Transverse colon (tissue), 4 donors: ENCODE results near the gene MTNR1A. TPM values are rescaled to one million over a fixed set of nuclear protein-coding genes. Genes with fewer than 3 reads are reported as not detected.

Experiments
- DNase-seq: peaks from one replicate; pipeline ENCODE4 v3.0.0-alpha.2; 2019
- H3K27ac ChIP-seq, 4 donors: fragments of 200-600 bp; sonication (generic); 2 replicates each; pipeline ENCODE4 v1.5.1; 2016 to 2018; ENCODE audit warnings: inconsistent platforms in 4 of 4
- H3K27me3 ChIP-seq: fragments of 200-600 bp; sonication (generic); 2 replicates; pipeline ENCODE4 v1.5.1; 2017; ENCODE audit warnings: inconsistent platforms
- H3K36me3 ChIP-seq, 4 donors: fragments of 200-600 bp; sonication (generic); 2 replicates each; pipeline ENCODE4 v1.5.1; 2017 to 2019; ENCODE audit warnings: inconsistent platforms in 4 of 4
- H3K4me1 ChIP-seq, 4 donors: fragments of 200-600 bp; sonication (generic); 2 replicates each; pipeline ENCODE4 v1.5.1; 2017 to 2020; ENCODE audit warnings: inconsistent platforms in 4 of 4
- H3K4me3 ChIP-seq, 4 donors: fragments of 200-600 bp; sonication (generic); 1 replicate in 1 of 4; 2 replicates in 3 of 4; pipeline versions ENCODE4 v1.5.1 to v1.6.1; 2017 to 2019; ENCODE audit warnings: inconsistent platforms in 4 of 4
- H3K9me3 ChIP-seq, 2 donors: fragments of 200-600 bp; sonication (generic); 2 replicates each; pipeline ENCODE4 v1.5.1; 2017 to 2019; ENCODE audit warnings: inconsistent platforms in 2 of 2
- EP300 ChIP-seq: sonication (generic); formaldehyde crosslinking; IDR thresholded peaks from one replicate; pipeline ENCODE4 v1.6.1; 2017; ENCODE audit warnings: antibody characterized with exemption, low read depth
- POLR2A ChIP-seq: fragments of 450-650 bp; IDR thresholded peaks from one replicate; pipeline ENCODE4 v1.6.1; 2016; ENCODE audit warnings: antibody characterized with exemption, mild to moderate bottlenecking, moderate library complexity
- POLR2AphosphoS5 ChIP-seq, 3 donors: sonication (generic); formaldehyde crosslinking; IDR thresholded peaks; one replicate each; pipeline ENCODE4 v1.6.1; 2016; ENCODE audit warnings: antibody characterized with exemption in 3 of 3
- WGBS, 2 donors: methylation state at CpG; one replicate each; pipeline ENCODE4 v1.1.5; 2018; ENCODE audit warnings: low coverage in 1 of 2; 5-methylcytosine and 5-hydroxymethylcytosine counted together
- in situ Hi-C, 4 donors: fragments of 200-750 bp; cut with MboI; loops; one replicate each; pipeline versions ENCODE4 v1.15.0 to v1.15.1; 2017; ENCODE audit warnings: low sequenced_read_pairs in 3 of 4, low pct_ligation_motif_present in 1 of 4, low pct_unique_long_range_greater_than_20kb in 1 of 4
- intact Hi-C: fragments of 100-400 bp; cut with DNase I; formaldehyde crosslinking; loops from one replicate; pipeline ENCODE4 v1.15.1; 2023; ENCODE audit warnings: low total_unique reads
- total RNA-seq, 4 donors: library from RNA; depleted of rRNA; stranded (reverse); fragments of >200 nt; gene quantifications; one replicate each; pipeline ENCODE4 v1.1.0, GENCODE V29; 2016
- TF ChIP-seq, protein P1 (sequence below), 5 experiments: fragments of 200-600 bp in 3 of 5; fragments of 450-650 bp in 2 of 5; sonication (generic) in 3 of 5; IDR thresholded peaks; 1 replicate in 2 of 5; 2 replicates in 3 of 5; pipeline ENCODE4 v1.5.1; 2016 to 2017; ENCODE audit warnings: antibody characterized with exemption in 5 of 5, inconsistent platforms in 3 of 5, mild to moderate bottlenecking in 2 of 5, moderate library complexity in 1 of 5

The MTNR1A gene
- total RNA-seq, 4 donors from 2014 or later: 7.0 TPM; not detected in 2

DNA sequence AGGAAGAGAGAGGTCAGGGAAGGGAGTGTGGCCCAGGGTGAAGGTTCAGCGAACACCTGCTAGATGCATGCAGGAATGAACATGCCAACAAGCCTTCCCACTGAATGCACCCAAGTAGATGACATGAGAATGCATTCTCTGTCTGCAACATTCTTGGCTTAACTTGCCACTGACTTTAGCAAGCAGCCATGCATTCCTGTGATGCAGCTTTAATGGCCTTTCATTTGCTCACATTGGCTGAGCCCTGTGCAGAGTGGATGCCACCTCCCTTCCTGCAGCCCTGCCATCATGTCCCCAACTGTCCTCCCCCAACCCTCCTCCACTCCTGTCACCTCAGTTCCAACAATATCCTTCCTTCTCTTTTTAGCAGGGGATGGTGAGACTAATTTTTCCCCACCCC, 25.3 kb upstream of the MTNR1A start:
- no peak for DNase-seq
- no peaks in the 10 kb centered on the region for H3K27me3 ChIP-seq
- no peaks in the 10 kb centered on the region for H3K4me1 ChIP-seq
- in situ Hi-C loops (loop anchor here in 1 of 4 donors (25.0 kb wide), 1 partner anchor 293 kb away; no protein-coding TSS in a partner anchor), intact Hi-C loops (no loop called here)
- H3K9me3 ChIP-seq: no peaks in the 10 kb centered on the region
- no peak for TF ChIP-seq POLR2A
- TF ChIP-seq EP300: no peak
- no peak for TF ChIP-seq POLR2AphosphoS5 (IDR thresholded peaks at IDR 0.05)
- TF ChIP-seq, protein P1, sequence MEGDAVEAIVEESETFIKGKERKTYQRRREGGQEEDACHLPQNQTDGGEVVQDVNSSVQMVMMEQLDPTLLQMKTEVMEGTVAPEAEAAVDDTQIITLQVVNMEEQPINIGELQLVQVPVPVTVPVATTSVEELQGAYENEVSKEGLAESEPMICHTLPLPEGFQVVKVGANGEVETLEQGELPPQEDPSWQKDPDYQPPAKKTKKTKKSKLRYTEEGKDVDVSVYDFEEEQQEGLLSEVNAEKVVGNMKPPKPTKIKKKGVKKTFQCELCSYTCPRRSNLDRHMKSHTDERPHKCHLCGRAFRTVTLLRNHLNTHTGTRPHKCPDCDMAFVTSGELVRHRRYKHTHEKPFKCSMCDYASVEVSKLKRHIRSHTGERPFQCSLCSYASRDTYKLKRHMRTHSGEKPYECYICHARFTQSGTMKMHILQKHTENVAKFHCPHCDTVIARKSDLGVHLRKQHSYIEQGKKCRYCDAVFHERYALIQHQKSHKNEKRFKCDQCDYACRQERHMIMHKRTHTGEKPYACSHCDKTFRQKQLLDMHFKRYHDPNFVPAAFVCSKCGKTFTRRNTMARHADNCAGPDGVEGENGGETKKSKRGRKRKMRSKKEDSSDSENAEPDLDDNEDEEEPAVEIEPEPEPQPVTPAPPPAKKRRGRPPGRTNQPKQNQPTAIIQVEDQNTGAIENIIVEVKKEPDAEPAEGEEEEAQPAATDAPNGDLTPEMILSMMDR (IDR thresholded peaks at IDR 0.05): no peak
- no peak overlapping the region for H3K4me3 ChIP-seq
- 92% methylated on average over 1 of the region's 1 CpG; no CpG with 5 or more reads in 1 of the 2 donors for WGBS, 2 donors
- no peak overlapping the region for H3K27ac ChIP-seq
- peaks cover 0 to 9% (median 4%) of the 10 kb centered on the region in 4 donors for H3K36me3 ChIP-seq

DNA sequence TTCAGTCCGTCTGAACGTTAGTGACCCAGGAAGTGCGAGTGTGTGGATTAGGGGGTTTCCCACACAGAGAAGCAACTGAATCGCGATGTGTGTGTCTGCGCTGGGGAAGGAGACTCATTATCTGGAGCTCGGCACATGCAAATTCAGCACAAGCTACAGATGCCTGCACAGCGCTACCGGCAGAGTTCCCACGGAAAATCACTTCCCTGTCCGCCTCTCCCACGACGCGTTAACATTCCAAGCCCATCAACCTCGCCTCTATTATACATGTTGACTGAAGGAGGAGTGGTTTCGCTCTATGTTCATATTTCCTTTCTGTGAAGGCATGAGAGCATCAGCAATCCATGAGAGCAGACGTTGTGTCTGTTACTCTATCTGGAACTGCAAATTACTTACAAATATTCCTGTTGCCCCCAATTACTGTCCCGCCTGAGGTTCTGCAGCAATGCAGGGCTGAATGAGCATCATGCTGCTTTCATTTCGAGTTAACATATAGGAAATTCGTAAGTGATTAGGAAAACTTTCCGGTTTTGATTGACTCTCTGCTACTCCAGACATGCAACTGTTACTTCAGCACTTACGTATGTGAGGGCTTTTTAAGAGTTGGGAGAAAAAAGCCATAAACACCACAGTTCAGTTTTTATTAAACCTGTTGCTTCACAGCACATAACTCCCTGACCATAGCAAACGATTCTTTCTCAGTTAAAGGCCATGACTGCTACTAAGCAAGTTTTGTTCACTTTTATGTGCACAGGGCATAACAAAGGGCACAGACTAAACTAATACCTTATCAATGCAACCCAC, 15.0 kb upstream of the MTNR1A start:
- intact Hi-C loops: no loop called here
- Histone ChIP-seq H3K36me3 (no peaks in the 10 kb centered on the region), H3K4me1 (peaks cover 0 to 15% (median 11%) of the 10 kb centered on the region in 4 donors), H3K4me3 (peak overlapping the region in 3 of 4 donors; percentile 15 to 39 (median 19)), H3K27ac (peak overlapping the region; percentile 46 to 71 (median 66)), H3K27me3 (no peaks in the 10 kb centered on the region), H3K9me3 (no peaks in the 10 kb centered on the region)
- in situ Hi-C loops: loop anchor here in 1 of 4 donors (25.0 kb wide), 1 partner anchor 283 kb away; no protein-coding TSS in a partner anchor
- peak; percentile 67 for DNase-seq
- TF ChIP-seq, protein P1 (IDR thresholded peaks at IDR 0.05): no peak
- TF ChIP-seq EP300 (no peak), POLR2AphosphoS5 (IDR thresholded peaks at IDR 0.05) (peak; percentile 20 to 51 (median 48)), POLR2A (peak; percentile 65)
- 38 to 60% methylated on average over 1 to 23 of the region's 23 CpGs for WGBS, 2 donors

DNA sequence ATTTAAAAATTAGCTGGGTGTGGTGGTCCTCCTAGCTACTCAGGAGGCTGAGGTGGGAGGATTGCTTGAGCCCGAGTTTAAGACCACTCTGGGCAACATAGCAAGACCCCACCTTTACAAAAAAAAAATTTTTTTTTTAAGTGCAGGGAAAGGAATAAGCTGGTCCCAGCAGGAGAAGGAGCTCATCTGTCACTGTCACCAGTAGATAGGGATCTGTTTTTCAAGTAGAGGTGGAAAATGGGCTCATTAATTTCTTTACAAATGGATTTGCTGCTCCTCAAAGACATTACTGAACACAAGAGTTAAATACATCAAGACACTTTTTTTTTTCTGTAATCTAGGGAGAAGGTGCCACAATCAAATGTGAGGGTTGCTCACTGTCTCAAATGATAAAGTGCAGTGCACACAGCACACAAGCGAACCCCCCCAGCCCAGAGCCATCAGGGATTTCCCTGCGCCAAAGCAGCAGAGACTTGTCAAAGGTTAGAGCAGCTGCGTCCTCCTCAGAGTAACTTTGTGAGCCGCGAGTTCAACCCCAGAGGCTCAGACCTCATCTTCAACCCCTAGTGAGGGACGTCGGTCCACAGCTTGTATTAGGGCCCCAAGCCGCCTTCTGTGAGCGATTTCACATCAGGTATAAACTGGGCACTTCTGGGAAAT, 14.3 kb upstream of the MTNR1A start:
- TF ChIP-seq EP300: no peak
- no peak for TF ChIP-seq POLR2A
- TF ChIP-seq POLR2AphosphoS5 (IDR thresholded peaks at IDR 0.05): no peak
- TF ChIP-seq, protein P1 (IDR thresholded peaks at IDR 0.05): no peak
- no peak for DNase-seq
- Histone ChIP-seq H3K27me3 (no peaks in the 10 kb centered on the region), H3K9me3 (no peaks in the 10 kb centered on the region), H3K36me3 (no peaks in the 10 kb centered on the region), H3K27ac (peak overlapping the region; percentile 46 to 71 (median 66)), H3K4me1 (peaks cover 0 to 15% (median 11%) of the 10 kb centered on the region in 4 donors), H3K4me3 (peak overlapping the region in 3 of 4 donors; percentile 15 to 39 (median 19))
- in situ Hi-C loops: loop anchor here in 1 of 4 donors (25.0 kb wide), 1 partner anchor 282 kb away; no protein-coding TSS in a partner anchor
- intact Hi-C loops: no loop called here
- WGBS, 2 donors: 49% methylated on average over 10 of the region's 10 CpGs; no CpG with 5 or more reads in 1 of the 2 donors

DNA sequence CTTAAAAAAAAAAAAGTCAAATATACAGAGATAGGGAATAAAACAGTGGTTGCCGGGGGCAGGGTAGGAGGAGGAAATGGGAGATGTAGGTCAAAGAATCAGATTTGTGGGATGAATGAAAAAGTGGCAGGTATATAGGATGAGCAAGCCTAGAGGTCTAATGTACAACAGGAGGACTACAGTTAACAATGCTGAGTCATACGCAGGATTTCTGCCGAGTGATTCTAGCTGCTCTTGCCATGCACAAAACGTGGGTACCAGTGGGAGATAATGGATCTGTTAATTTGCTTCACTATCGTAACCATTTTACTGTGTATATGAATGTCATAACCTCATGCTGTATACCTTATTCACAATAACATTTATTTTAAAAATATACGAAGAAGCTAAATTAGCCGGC, 10.7 kb upstream of the MTNR1A start:
- Histone ChIP-seq H3K9me3 (no peaks in the 10 kb centered on the region), H3K27ac (no peak overlapping the region), H3K36me3 (no peaks in the 10 kb centered on the region), H3K4me1 (peaks cover 0 to 13% (median 11%) of the 10 kb centered on the region in 4 donors), H3K4me3 (no peak overlapping the region), H3K27me3 (no peaks in the 10 kb centered on the region)
- in situ Hi-C loops (loop anchor here in 1 of 4 donors (25.0 kb wide), 1 partner anchor 279 kb away; no protein-coding TSS in a partner anchor), intact Hi-C loops (no loop called here)
- WGBS, 2 donors: 69 to 89% methylated on average over 5 to 7 of the region's 7 CpGs
- TF ChIP-seq EP300 (no peak), POLR2AphosphoS5 (IDR thresholded peaks at IDR 0.05) (no peak), POLR2A (no peak)
- TF ChIP-seq, protein P1 (IDR thresholded peaks at IDR 0.05): no peak
- DNase-seq: no peak
